ENCODE measurements around the gene CDS1. TPM values are rescaled to one million over a fixed set of nuclear protein-coding genes. Genes with fewer than 3 reads are reported as not detected.

The CDS1 gene
- total and polyA plus RNA-seq, 2 experiments from 2014 or later: 10.0 to 22.6 TPM

DNA sequence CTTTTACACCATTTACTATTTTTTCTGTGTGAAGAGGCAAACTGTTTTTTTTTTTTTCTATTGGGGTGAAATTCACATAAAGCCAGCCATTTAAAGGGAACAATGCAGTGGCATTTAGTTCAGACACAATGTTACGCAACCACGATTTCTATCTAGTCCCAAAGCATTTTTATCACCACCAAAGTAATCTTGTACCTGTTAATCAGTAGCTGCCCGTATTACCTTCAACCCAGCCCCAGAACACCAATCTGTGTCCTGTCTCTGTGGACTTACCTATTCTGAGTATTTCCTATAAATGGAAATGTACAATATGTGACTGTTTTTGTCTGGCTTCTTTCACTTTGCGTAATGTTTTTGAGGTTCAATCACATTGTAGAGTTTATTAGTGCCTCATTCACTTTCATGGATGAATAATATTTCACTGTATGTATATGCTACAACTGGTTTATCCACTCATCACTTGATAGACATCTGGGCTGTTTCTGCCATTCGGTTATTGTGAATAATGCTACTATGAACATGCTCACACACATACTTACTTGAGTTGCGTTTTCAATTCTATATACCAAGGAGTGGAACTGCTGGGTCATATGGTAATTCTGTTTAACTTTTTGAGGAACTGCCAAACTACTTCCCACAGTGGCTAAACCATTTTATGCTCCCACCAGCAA lies 116.2 kb downstream of the CDS1 start:
- Histone ChIP-seq H3K79me2 (replicated peaks; ENCODE audit: insufficient read depth) (no peaks in the 10 kb centered on the region), H3F3A (replicated peaks; ENCODE audit: low read depth) (no peaks in the 10 kb centered on the region), H3K27ac (ENCODE audit: low read depth) (no peak overlapping the region), H2AFZ (no peak overlapping the region), H3K4me2 (no peak overlapping the region), H3K27me3 (ENCODE audit: insufficient read depth) (no peaks in the 10 kb centered on the region), H3K9me2 (ENCODE audit: insufficient read depth) (no peaks in the 10 kb centered on the region), H3K4me1 (ENCODE audit: insufficient read depth) (no peaks in the 10 kb centered on the region), H3K36me3 (ENCODE audit: insufficient read depth) (peaks cover 24% of the 10 kb centered on the region), H3K4me3 (no peak overlapping the region), H4K20me1 (replicated peaks; ENCODE audit: insufficient read depth) (no peaks in the 10 kb centered on the region)
- no peaks in the 10 kb centered on the region for H3K9me3 Mint-ChIP-seq
- H3K27me3 Mint-ChIP-seq (ENCODE audit: insufficient read depth, low read depth, poor library complexity): no peaks in the 10 kb centered on the region
- no peak for TF ChIP-seq NANOG (IDR thresholded peaks at IDR 0.05; ENCODE audit: borderline replicate concordance)
- TF ChIP-seq, protein P1, sequence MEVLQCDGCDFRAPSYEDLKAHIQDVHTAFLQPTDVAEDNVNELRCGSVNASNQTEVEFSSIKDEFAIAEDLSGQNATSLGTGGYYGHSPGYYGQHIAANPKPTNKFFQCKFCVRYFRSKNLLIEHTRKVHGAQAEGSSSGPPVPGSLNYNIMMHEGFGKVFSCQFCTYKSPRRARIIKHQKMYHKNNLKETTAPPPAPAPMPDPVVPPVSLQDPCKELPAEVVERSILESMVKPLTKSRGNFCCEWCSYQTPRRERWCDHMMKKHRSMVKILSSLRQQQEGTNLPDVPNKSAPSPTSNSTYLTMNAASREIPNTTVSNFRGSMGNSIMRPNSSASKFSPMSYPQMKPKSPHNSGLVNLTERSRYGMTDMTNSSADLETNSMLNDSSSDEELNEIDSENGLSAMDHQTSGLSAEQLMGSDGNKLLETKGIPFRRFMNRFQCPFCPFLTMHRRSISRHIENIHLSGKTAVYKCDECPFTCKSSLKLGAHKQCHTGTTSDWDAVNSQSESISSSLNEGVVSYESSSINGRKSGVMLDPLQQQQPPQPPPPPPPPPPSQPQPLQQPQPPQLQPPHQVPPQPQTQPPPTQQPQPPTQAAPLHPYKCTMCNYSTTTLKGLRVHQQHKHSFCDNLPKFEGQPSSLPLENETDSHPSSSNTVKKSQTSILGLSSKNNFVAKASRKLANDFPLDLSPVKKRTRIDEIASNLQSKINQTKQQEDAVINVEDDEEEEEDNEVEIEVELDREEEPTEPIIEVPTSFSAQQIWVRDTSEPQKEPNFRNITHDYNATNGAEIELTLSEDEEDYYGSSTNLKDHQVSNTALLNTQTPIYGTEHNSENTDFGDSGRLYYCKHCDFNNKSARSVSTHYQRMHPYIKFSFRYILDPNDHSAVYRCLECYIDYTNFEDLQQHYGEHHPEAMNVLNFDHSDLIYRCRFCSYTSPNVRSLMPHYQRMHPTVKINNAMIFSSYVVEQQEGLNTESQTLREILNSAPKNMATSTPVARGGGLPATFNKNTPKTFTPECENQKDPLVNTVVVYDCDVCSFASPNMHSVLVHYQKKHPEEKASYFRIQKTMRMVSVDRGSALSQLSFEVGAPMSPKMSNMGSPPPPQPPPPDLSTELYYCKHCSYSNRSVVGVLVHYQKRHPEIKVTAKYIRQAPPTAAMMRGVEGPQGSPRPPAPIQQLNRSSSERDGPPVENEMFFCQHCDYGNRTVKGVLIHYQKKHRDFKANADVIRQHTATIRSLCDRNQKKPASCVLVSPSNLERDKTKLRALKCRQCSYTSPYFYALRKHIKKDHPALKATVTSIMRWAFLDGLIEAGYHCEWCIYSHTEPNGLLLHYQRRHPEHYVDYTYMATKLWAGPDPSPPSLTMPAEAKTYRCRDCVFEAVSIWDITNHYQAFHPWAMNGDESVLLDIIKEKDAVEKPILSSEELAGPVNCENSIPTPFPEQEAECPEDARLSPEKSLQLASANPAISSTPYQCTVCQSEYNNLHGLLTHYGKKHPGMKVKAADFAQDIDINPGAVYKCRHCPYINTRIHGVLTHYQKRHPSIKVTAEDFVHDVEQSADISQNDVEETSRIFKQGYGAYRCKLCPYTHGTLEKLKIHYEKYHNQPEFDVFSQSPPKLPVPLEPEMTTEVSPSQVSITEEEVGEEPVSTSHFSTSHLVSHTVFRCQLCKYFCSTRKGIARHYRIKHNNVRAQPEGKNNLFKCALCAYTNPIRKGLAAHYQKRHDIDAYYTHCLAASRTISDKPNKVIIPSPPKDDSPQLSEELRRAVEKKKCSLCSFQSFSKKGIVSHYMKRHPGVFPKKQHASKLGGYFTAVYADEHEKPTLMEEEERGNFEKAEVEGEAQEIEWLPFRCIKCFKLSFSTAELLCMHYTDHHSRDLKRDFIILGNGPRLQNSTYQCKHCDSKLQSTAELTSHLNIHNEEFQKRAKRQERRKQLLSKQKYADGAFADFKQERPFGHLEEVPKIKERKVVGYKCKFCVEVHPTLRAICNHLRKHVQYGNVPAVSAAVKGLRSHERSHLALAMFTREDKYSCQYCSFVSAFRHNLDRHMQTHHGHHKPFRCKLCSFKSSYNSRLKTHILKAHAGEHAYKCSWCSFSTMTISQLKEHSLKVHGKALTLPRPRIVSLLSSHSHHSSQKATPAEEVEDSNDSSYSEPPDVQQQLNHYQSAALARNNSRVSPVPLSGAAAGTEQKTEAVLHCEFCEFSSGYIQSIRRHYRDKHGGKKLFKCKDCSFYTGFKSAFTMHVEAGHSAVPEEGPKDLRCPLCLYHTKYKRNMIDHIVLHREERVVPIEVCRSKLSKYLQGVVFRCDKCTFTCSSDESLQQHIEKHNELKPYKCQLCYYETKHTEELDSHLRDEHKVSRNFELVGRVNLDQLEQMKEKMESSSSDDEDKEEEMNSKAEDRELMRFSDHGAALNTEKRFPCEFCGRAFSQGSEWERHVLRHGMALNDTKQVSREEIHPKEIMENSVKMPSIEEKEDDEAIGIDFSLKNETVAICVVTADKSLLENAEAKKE (CRISPR knock-in tag; IDR thresholded peaks at IDR 0.05): no peak
- TF ChIP-seq EZH2phosphoT487 (IDR thresholded peaks at IDR 0.05; ENCODE audit: unreplicated experiment): no peak
- no peak for TF ChIP-seq JUNB (IDR thresholded peaks at IDR 0.05; ENCODE audit: unreplicated experiment)
- no peak for TF ChIP-seq CTCF (conservative IDR thresholded peaks at IDR 0.05; ENCODE audit: low read depth in 2 of 2)
- no peak for TF ChIP-seq STAT1 (IDR thresholded peaks at IDR 0.05; ENCODE audit: unreplicated experiment)
- no peak for TF ChIP-seq ETS1 (IDR thresholded peaks at IDR 0.05)
- no peak for TF ChIP-seq EZH2 (IDR thresholded peaks at IDR 0.05; ENCODE audit: low read depth, unreplicated experiment)
- TF ChIP-seq CREB1 (CRISPR knock-in tag; IDR thresholded peaks at IDR 0.05; ENCODE audit: low read depth): no peak
- TF ChIP-seq, protein P2, sequence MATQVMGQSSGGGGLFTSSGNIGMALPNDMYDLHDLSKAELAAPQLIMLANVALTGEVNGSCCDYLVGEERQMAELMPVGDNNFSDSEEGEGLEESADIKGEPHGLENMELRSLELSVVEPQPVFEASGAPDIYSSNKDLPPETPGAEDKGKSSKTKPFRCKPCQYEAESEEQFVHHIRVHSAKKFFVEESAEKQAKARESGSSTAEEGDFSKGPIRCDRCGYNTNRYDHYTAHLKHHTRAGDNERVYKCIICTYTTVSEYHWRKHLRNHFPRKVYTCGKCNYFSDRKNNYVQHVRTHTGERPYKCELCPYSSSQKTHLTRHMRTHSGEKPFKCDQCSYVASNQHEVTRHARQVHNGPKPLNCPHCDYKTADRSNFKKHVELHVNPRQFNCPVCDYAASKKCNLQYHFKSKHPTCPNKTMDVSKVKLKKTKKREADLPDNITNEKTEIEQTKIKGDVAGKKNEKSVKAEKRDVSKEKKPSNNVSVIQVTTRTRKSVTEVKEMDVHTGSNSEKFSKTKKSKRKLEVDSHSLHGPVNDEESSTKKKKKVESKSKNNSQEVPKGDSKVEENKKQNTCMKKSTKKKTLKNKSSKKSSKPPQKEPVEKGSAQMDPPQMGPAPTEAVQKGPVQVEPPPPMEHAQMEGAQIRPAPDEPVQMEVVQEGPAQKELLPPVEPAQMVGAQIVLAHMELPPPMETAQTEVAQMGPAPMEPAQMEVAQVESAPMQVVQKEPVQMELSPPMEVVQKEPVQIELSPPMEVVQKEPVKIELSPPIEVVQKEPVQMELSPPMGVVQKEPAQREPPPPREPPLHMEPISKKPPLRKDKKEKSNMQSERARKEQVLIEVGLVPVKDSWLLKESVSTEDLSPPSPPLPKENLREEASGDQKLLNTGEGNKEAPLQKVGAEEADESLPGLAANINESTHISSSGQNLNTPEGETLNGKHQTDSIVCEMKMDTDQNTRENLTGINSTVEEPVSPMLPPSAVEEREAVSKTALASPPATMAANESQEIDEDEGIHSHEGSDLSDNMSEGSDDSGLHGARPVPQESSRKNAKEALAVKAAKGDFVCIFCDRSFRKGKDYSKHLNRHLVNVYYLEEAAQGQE (IDR thresholded peaks at IDR 0.05; ENCODE audit: unreplicated experiment): no peak
- no peak for TF ChIP-seq ZNF114 (CRISPR knock-in tag; IDR thresholded peaks at IDR 0.05)
- no peak for TF ChIP-seq ZNF331 (CRISPR knock-in tag; IDR thresholded peaks at IDR 0.05; ENCODE audit: low read depth)
- TF ChIP-seq POLR2AphosphoS5 (IDR thresholded peaks at IDR 0.05; ENCODE audit: low read depth): no peak
- DNase-seq (ENCODE audit: low spot score) (no peak), ATAC-seq (no peak)
- H3K27ac Mint-ChIP-seq: no peak overlapping the region
- no peak overlapping the region for H3K4me3 Mint-ChIP-seq
- no peaks in the 10 kb centered on the region for H3K4me1 Mint-ChIP-seq
- peaks cover 56% of the 10 kb centered on the region for H3K36me3 Mint-ChIP-seq (ENCODE audit: low read depth)
